Measurements from ENCODE around the gene NQO2. TPM values are rescaled to one million over a fixed set of nuclear protein-coding genes. Genes with fewer than 3 reads are reported as not detected.

NQO2 gene
- total and polyA plus RNA-seq, 2 of the 13 experiments (the other 11 are each of a cell fraction or from before 2014, with no cell fraction given): 32.2 to 56.5 TPM

- TF ChIP-seq ZNF781 (CRISPR knock-in tag; IDR thresholded peaks at IDR 0.05; ENCODE audit: borderline replicate concordance, not compliant biosample characterization) (no peak), KDM4B (CRISPR knock-in tag; IDR thresholded peaks at IDR 0.05) (no peak), ZNF556 (CRISPR knock-in tag; IDR thresholded peaks at IDR 0.05; ENCODE audit: borderline replicate concordance) (no peak; the same call in 1 of the 2 replicates), NFATC3 (CRISPR knock-in tag; IDR thresholded peaks at IDR 0.05) (no peak), THYN1 (CRISPR knock-in tag; IDR thresholded peaks at IDR 0.05; ENCODE audit: borderline replicate concordance, low read depth) (no peak), ETV6 (CRISPR knock-in tag; conservative IDR thresholded peaks at IDR 0.05) (no peak), ZMYM2 (CRISPR knock-in tag; IDR thresholded peaks at IDR 0.05) (peak; percentile 93), FOSL2 (CRISPR knock-in tag; IDR thresholded peaks at IDR 0.05) (peak; percentile 99), ETV5 (CRISPR knock-in tag; IDR thresholded peaks at IDR 0.05; ENCODE audit: borderline replicate concordance) (peak; percentile 88; the same call in 1 of the 2 replicates), ZNF75D (CRISPR knock-in tag; IDR thresholded peaks at IDR 0.05; ENCODE audit: borderline replicate concordance) (no peak), CHD4 (IDR thresholded peaks at IDR 0.05; ENCODE audit: borderline replicate concordance, low read length) (no peak), ZNF460 (CRISPR knock-in tag; IDR thresholded peaks at IDR 0.05; ENCODE audit: borderline replicate concordance) (no peak; the same call in 1 of the 2 replicates), HOXD1 (CRISPR knock-in tag; IDR thresholded peaks at IDR 0.05) (no peak), REXO4 (CRISPR knock-in tag; IDR thresholded peaks at IDR 0.05; ENCODE audit: borderline replicate concordance) (no peak), DPF2 (CRISPR knock-in tag; IDR thresholded peaks at IDR 0.05; ENCODE audit: borderline replicate concordance, low read depth) (peak; percentile 90), ZNF350 (CRISPR knock-in tag; IDR thresholded peaks at IDR 0.05; ENCODE audit: borderline replicate concordance, low read depth) (peak; percentile 64; the same call in 1 of the 2 replicates), SNAPC4 (CRISPR knock-in tag; IDR thresholded peaks at IDR 0.05) (no peak), ZHX1 (CRISPR knock-in tag; IDR thresholded peaks at IDR 0.05; ENCODE audit: low read depth) (no peak), SYNCRIP (IDR thresholded peaks at IDR 0.05; ENCODE audit: insufficient read depth, low read depth, low read length) (no peak), ZNF317 (CRISPR knock-in tag; IDR thresholded peaks at IDR 0.05) (0 out of 2 replicates have a peak, but pooled peaks have one; percentile 37)
- TF ChIP-seq, protein P1, sequence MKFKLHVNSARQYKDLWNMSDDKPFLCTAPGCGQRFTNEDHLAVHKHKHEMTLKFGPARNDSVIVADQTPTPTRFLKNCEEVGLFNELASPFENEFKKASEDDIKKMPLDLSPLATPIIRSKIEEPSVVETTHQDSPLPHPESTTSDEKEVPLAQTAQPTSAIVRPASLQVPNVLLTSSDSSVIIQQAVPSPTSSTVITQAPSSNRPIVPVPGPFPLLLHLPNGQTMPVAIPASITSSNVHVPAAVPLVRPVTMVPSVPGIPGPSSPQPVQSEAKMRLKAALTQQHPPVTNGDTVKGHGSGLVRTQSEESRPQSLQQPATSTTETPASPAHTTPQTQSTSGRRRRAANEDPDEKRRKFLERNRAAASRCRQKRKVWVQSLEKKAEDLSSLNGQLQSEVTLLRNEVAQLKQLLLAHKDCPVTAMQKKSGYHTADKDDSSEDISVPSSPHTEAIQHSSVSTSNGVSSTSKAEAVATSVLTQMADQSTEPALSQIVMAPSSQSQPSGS (CRISPR knock-in tag; IDR thresholded peaks at IDR 0.05): peak; percentile 41; the same call in 1 of the 2 replicates
Measured at GRCh38 chr6:2993755-2994317, 5.9 kb upstream of the NQO2 start (continued).
